ENCODE measurements around the gene SMKR1.

Gene SMKR1

GRCh38 chr7:129497156-129497555, 5.2 kb upstream of the SMKR1 start:
- Histone ChIP-seq H2BK12ac (ENCODE audit: low read length) (peak overlapping the region; percentile 70), H3K4me2 (ENCODE audit: low read length) (no peak overlapping the region), H3K4me3 (ENCODE audit: low read depth, low read length) (no peak overlapping the region), H3K79me2 (ENCODE audit: control insufficient read depth, insufficient read depth, low read length, poor library complexity) (no peaks in the 10 kb centered on the region), H4K8ac (ENCODE audit: low read depth, low read length) (peak overlapping the region; percentile 57), H3K36me3 (ENCODE audit: control insufficient read depth in 1 of 2, insufficient read depth in 2 of 2, low read length in 2 of 2) (no peaks in the 10 kb centered on the region), H4K91ac (ENCODE audit: low read depth, low read length) (peak overlapping the region; percentile 20), H2AK5ac (ENCODE audit: low read length) (peak overlapping the region; percentile 57), H3K79me1 (ENCODE audit: low read length) (peaks cover 6% of the 10 kb centered on the region), H2BK120ac (ENCODE audit: insufficient read depth, low read length, poor library complexity) (peak overlapping the region; percentile 21), H3K9ac (ENCODE audit: low read length) (no peak overlapping the region), H3K18ac (ENCODE audit: low read length) (peak overlapping the region; percentile 4), H3K14ac (ENCODE audit: low read length) (peak overlapping the region; percentile 48), H2BK5ac (ENCODE audit: low read depth, low read length, poor library complexity) (no peak overlapping the region), H3K4me1 (ENCODE audit: control insufficient read depth in 1 of 2, insufficient read depth in 2 of 2, low read length in 2 of 2) (peaks cover 10 to 14% of the 10 kb centered on the region in 2 experiments), H2AFZ (ENCODE audit: insufficient read depth, low read length, poor library complexity) (no peak overlapping the region), H4K12ac (ENCODE audit: low read depth, low read length) (no peak overlapping the region), H3K27me3 (ENCODE audit: insufficient read depth, low read length) (no peaks in the 10 kb centered on the region), H3K4ac (ENCODE audit: low read depth, low read length) (peak overlapping the region; percentile 34), H3K27ac (ENCODE audit: low read depth, low read length) (no peak overlapping the region), H3K9me3 (ENCODE audit: insufficient read depth, low read depth, low read length) (no peaks in the 10 kb centered on the region), H3K23ac (ENCODE audit: low read length) (no peak overlapping the region)
- no CpG with 5 or more reads among the region's 4 CpGs for WGBS (ENCODE audit: extremely low coverage, insufficient coverage, insufficient read length)
- DNase-seq = no peak

- WGBS (ENCODE audit: extremely low coverage, insufficient coverage, insufficient read length) = no CpG with 5 or more reads among the region's 1 CpG
- Histone ChIP-seq H2BK5ac (ENCODE audit: low read depth, low read length, poor library complexity) (no peak overlapping the region), H3K79me1 (ENCODE audit: low read length) (peaks cover 6% of the 10 kb centered on the region), H2AFZ (ENCODE audit: insufficient read depth, low read length, poor library complexity) (no peak overlapping the region), H4K91ac (ENCODE audit: low read depth, low read length) (peak overlapping the region; percentile 2), H3K79me2 (ENCODE audit: control insufficient read depth, insufficient read depth, low read length, poor library complexity) (no peaks in the 10 kb centered on the region), H3K9me3 (ENCODE audit: insufficient read depth, low read depth, low read length) (no peaks in the 10 kb centered on the region), H3K4ac (ENCODE audit: low read depth, low read length) (no peak overlapping the region), H3K27me3 (ENCODE audit: insufficient read depth, low read length) (peaks cover 7% of the 10 kb centered on the region), H4K8ac (ENCODE audit: low read depth, low read length) (no peak overlapping the region), H3K4me3 (ENCODE audit: low read depth, low read length) (no peak overlapping the region), H3K4me1 (ENCODE audit: control insufficient read depth in 1 of 2, insufficient read depth in 2 of 2, low read length in 2 of 2) (peaks cover 14 to 21% of the 10 kb centered on the region in 2 experiments), H3K27ac (ENCODE audit: low read depth, low read length) (no peak overlapping the region), H3K18ac (ENCODE audit: low read length) (peak overlapping the region; percentile 27), H3K4me2 (ENCODE audit: low read length) (no peak overlapping the region), H3K36me3 (ENCODE audit: control insufficient read depth in 1 of 2, insufficient read depth in 2 of 2, low read length in 2 of 2) (no peaks in the 10 kb centered on the region), H2BK120ac (ENCODE audit: insufficient read depth, low read length, poor library complexity) (no peak overlapping the region), H2BK12ac (ENCODE audit: low read length) (peak overlapping the region; percentile 73), H3K9ac (ENCODE audit: low read length) (no peak overlapping the region), H3K23ac (ENCODE audit: low read length) (no peak overlapping the region), H4K12ac (ENCODE audit: low read depth, low read length) (no peak overlapping the region), H2AK5ac (ENCODE audit: low read length) (peak overlapping the region; percentile 90), H3K14ac (ENCODE audit: low read length) (no peak overlapping the region)
- no peak for DNase-seq
These were observed 4.3 kb upstream of the SMKR1 start for GRCh38 chr7:129498021-129498420.

- Histone ChIP-seq H3K36me3 (ENCODE audit: control insufficient read depth in 1 of 2, insufficient read depth in 2 of 2, low read length in 2 of 2) (no peaks in the 10 kb centered on the region), H3K9ac (ENCODE audit: low read length) (no peak overlapping the region), H3K14ac (ENCODE audit: low read length) (no peak overlapping the region), H2AK5ac (ENCODE audit: low read length) (no peak overlapping the region), H3K27ac (ENCODE audit: low read depth, low read length) (no peak overlapping the region), H3K18ac (ENCODE audit: low read length) (no peak overlapping the region), H2BK12ac (ENCODE audit: low read length) (no peak overlapping the region), H4K12ac (ENCODE audit: low read depth, low read length) (no peak overlapping the region), H3K27me3 (ENCODE audit: insufficient read depth, low read length) (peaks cover 10% of the 10 kb centered on the region), H2AFZ (ENCODE audit: insufficient read depth, low read length, poor library complexity) (no peak overlapping the region), H3K4me3 (ENCODE audit: low read depth, low read length) (no peak overlapping the region), H4K8ac (ENCODE audit: low read depth, low read length) (no peak overlapping the region), H3K79me1 (ENCODE audit: low read length) (peaks cover 6% of the 10 kb centered on the region), H3K4me2 (ENCODE audit: low read length) (no peak overlapping the region), H4K91ac (ENCODE audit: low read depth, low read length) (no peak overlapping the region), H3K4me1 (ENCODE audit: control insufficient read depth in 1 of 2, insufficient read depth in 2 of 2, low read length in 2 of 2) (peaks cover 14 to 18% of the 10 kb centered on the region in 2 experiments), H3K79me2 (ENCODE audit: control insufficient read depth, insufficient read depth, low read length, poor library complexity) (no peaks in the 10 kb centered on the region), H2BK5ac (ENCODE audit: low read depth, low read length, poor library complexity) (no peak overlapping the region), H3K23ac (ENCODE audit: low read length) (no peak overlapping the region), H3K4ac (ENCODE audit: low read depth, low read length) (no peak overlapping the region), H3K9me3 (ENCODE audit: insufficient read depth, low read depth, low read length) (peaks cover 2% of the 10 kb centered on the region), H2BK120ac (ENCODE audit: insufficient read depth, low read length, poor library complexity) (no peak overlapping the region)
- DNase-seq = no peak
- WGBS (ENCODE audit: extremely low coverage, insufficient coverage, insufficient read length) = no CpG with 5 or more reads among the region's 6 CpGs
These were observed 2.3 kb upstream of the SMKR1 start for GRCh38 chr7:129499999-129500398.

GRCh38 chr7:129502708-129503685, 666 bp downstream of the SMKR1 start:
- Histone ChIP-seq H2BK120ac (ENCODE audit: insufficient read depth, low read length, poor library complexity) (no peak overlapping the region), H3K4ac (ENCODE audit: low read depth, low read length) (no peak overlapping the region), H2BK12ac (ENCODE audit: low read length) (no peak overlapping the region), H4K12ac (ENCODE audit: low read depth, low read length) (no peak overlapping the region), H4K91ac (ENCODE audit: low read depth, low read length) (no peak overlapping the region), H3K4me2 (ENCODE audit: low read length) (peak overlapping the region; percentile 100), H2BK5ac (ENCODE audit: low read depth, low read length, poor library complexity) (no peak overlapping the region), H3K36me3 (ENCODE audit: control insufficient read depth in 1 of 2, insufficient read depth in 2 of 2, low read length in 2 of 2) (no peaks in the 10 kb centered on the region), H3K27me3 (ENCODE audit: insufficient read depth, low read length) (peaks cover 10% of the 10 kb centered on the region), H3K9ac (ENCODE audit: low read length) (no peak overlapping the region), H3K9me3 (ENCODE audit: insufficient read depth, low read depth, low read length) (peaks cover 2% of the 10 kb centered on the region), H2AK5ac (ENCODE audit: low read length) (no peak overlapping the region), H3K79me2 (ENCODE audit: control insufficient read depth, insufficient read depth, low read length, poor library complexity) (no peaks in the 10 kb centered on the region), H3K14ac (ENCODE audit: low read length) (no peak overlapping the region), H3K4me1 (ENCODE audit: control insufficient read depth in 1 of 2, insufficient read depth in 2 of 2, low read length in 2 of 2) (peaks cover 5 to 10% of the 10 kb centered on the region in 2 experiments), H3K27ac (ENCODE audit: low read depth, low read length) (no peak overlapping the region), H4K8ac (ENCODE audit: low read depth, low read length) (no peak overlapping the region), H3K23ac (ENCODE audit: low read length) (no peak overlapping the region), H3K79me1 (ENCODE audit: low read length) (no peaks in the 10 kb centered on the region), H2AFZ (ENCODE audit: insufficient read depth, low read length, poor library complexity) (peak overlapping the region; percentile 9), H3K4me3 (ENCODE audit: low read depth, low read length) (peak overlapping the region; percentile 81), H3K18ac (ENCODE audit: low read length) (no peak overlapping the region)
- no CpG with 5 or more reads among the region's 58 CpGs for WGBS (ENCODE audit: extremely low coverage, insufficient coverage, insufficient read length)
- DNase-seq = no peak
